CD4-positive, alpha-beta T cell treated with Interleukin-6 at 100 ng/mL for 8 hours (primary cell): ENCODE results near the gene SPESP1.

Experiments
- DNase-seq: peaks from one replicate; pipeline ENCODE4 v3.0.0-alpha.2; 2020; ENCODE audit warnings: mixed read lengths, low spot score

SPESP1 gene

GRCh38 chr15:68991723-68992122, 61.4 kb downstream of the SPESP1 start:
- no peak for DNase-seq

- DNase-seq, result no peak
These were observed 62.4 kb downstream of the SPESP1 start for GRCh38 chr15:68992696-68993095.

- no peak for DNase-seq
These were observed 63.0 kb downstream of the SPESP1 start for GRCh38 chr15:68993276-68993675.

GRCh38 chr15:68994149-68994548, 63.8 kb downstream of the SPESP1 start:
- no peak for DNase-seq

GRCh38 chr15:68994981-68995761, 64.8 kb downstream of the SPESP1 start:
- DNase-seq, result no peak
